Vagina (tissue), 2 donors: ENCODE measurements around the gene SLCO6A1.

ENCODE experiments used
- POLR2A ChIP-seq, 2 donors: fragments of 450-650 bp; IDR thresholded peaks; one replicate each; pipeline ENCODE4 v1.6.1; 2017; ENCODE audit warnings: antibody characterized with exemption in 2 of 2, mild to moderate bottlenecking in 2 of 2, moderate library complexity in 2 of 2
- TF ChIP-seq, protein P1 (sequence below), 3 experiments: fragments of 450-650 bp in 2 of 3; fragments of 200-600 bp in 1 of 3; sonication (generic) in 1 of 3; IDR thresholded peaks; one replicate each; pipeline ENCODE4 v1.5.1; 2017 to 2019; ENCODE audit warnings: antibody characterized with exemption in 3 of 3, mild to moderate bottlenecking in 2 of 3, moderate library complexity in 2 of 3

GRCh38 chr5:102537011-102537410 lies 38.2 kb upstream of the SLCO6A1 start:
- TF ChIP-seq, protein P1, sequence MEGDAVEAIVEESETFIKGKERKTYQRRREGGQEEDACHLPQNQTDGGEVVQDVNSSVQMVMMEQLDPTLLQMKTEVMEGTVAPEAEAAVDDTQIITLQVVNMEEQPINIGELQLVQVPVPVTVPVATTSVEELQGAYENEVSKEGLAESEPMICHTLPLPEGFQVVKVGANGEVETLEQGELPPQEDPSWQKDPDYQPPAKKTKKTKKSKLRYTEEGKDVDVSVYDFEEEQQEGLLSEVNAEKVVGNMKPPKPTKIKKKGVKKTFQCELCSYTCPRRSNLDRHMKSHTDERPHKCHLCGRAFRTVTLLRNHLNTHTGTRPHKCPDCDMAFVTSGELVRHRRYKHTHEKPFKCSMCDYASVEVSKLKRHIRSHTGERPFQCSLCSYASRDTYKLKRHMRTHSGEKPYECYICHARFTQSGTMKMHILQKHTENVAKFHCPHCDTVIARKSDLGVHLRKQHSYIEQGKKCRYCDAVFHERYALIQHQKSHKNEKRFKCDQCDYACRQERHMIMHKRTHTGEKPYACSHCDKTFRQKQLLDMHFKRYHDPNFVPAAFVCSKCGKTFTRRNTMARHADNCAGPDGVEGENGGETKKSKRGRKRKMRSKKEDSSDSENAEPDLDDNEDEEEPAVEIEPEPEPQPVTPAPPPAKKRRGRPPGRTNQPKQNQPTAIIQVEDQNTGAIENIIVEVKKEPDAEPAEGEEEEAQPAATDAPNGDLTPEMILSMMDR (IDR thresholded peaks at IDR 0.05) = no peak
- no peak for TF ChIP-seq POLR2A (IDR thresholded peaks at IDR 0.05)
